Measurements from ENCODE around the gene HDAC4.
A peak's percentile ranks its signal among the peaks of the same experiment; 100 is the strongest.

The HDAC4 gene

GRCh38 chr2:239370876-239371725 is 29.7 kb downstream of the HDAC4 start:
- no peak for DNase-seq

GRCh38 chr2:239370403-239370802 is 30.4 kb downstream of the HDAC4 start:
- no peak for DNase-seq

GRCh38 chr2:239369631-239370161 is 31.1 kb downstream of the HDAC4 start:
- peak in 1 of 56 donors; percentile 28 for DNase-seq

GRCh38 chr2:239368906-239369552 is 31.8 kb downstream of the HDAC4 start:
- no peak for DNase-seq

- DNase-seq, result no peak
Measured at GRCh38 chr2:239368321-239368720, 32.5 kb downstream of the HDAC4 start.

DNA sequence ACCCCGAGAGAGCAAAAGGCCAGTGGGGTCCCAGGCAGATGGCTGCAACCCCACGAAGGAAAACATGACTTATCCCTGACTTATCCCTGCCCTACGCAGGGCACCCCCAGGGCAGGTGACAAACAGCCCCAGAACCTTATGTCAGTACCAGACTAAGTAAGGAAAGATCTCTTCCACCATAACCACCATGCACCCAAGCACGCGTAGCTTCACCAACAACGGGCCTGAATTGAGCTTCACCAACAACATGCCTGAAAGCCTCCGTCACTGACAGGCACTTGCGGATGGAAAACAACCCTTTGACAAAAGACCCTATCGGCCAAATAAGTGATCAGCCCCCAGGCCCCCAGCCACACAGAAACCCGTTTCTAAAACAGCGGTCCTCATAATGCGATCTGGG is 34.1 kb downstream of the HDAC4 start:
- DNase-seq, result no peak

DNA sequence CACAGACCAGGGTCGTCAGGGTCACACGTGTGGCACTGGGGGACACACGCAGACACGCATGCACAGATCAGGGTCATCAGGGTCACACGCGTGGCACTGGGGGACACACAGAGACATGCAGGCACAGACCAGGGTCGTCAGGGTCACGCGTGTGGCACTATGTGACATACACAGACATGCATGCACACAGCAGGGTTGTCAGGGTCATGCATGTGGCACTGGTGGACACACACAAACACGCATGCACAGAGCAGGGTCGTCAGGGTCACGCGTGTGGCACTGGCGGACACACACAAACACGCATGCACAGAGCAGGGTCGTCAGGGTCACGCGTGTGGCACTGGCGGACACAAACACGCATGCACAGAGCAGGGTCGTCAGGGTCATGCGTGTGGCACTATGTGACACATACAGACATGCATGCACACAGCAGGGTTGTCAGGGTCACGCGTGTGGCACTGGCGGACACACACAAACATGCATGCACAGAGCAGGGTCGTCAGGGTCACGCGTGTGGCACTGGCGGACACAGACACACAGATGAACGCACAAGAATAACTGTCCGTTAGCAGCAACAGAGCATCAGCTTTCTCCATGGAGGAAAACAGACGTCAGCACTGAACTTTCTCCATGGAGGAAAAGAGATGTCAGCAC is 34.9 kb downstream of the HDAC4 start:
- DNase-seq, result no peak

DNA sequence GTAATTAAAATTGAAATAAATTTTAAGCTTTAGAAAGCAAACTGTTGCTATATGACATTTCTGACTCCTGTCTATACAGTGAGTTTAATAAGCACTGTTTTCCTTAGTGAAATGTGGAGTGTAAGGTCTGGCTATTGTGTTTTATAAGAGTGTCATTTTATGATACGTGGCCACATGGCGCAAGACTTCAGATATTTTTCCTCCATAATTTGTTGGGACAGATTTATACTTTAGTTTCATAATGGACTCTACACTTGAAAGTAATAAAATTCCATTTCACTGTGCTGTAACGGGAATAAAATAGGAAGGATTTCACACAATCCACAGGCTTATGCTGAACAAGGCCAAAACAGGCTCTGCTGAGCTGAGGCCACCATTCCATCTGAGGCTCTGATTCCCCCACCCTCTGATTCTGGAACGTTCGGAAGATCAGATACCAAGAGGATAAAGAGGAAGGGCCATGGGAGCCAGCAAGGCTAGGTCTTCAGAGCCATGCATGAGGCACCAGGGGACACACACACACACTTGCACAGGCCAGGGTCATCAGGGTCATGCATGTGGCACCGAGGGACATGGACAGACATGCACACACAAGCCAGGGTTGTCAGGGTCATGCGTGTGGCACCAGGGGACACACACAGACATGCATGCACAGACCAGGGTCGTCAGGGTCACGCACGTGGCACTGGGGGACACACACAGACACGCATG is 35.6 kb downstream of the HDAC4 start:
- DNase-seq, result no peak

DNA sequence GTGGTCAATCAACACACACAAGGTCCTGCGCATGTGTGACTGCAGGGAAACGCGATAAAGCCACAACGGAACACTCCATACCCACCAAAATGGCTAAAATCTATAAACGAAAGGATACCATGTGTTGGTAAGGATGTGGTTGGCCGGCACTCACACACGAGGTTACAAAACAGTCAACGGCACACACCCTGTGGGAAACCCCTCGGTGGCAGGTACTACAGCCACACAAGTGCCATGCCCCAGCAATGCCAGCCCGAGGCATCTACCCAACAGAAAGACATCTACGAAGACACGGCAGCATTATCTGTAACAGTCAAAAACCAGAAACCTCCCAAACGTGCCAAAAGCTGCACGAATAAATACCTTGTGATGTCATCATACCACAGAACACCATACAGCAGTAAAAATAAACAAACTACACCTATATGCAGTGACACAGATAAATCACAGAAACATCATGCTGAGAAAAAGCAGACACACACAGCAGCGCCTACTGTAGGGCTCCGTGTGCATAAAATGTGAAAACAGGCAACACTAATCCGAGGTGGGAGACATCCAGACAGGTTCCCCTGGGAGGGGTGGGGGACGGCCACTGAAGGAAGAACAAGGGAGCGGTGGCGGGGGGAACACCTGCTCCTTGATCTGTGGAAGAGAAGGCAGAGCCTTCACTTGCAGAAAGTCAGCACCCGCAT is 36.7 kb downstream of the HDAC4 start:
- no peak for DNase-seq

- no peak for DNase-seq
Measured at GRCh38 chr2:239362507-239362906, 38.3 kb downstream of the HDAC4 start.

DNA sequence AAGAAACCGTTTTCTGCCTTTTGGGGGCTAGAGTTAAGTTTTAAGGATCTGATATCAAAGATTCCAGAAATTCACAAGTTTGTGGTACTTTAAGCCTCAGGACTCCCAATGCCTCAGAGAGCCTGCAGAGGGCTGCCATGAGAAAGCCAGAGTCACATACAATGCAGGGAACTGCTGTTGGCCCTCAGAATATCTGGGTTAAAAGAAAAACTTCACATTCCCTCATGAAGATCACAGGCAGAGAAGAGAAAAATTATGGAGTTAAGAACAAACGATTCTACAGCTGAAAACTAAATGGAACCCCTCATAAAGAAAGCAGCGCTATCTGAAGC is 39.5 kb downstream of the HDAC4 start:
- peak in 4 of 56 donors; percentile 29 to 48 (median 34) for DNase-seq

GRCh38 chr2:239360421-239361310 is 40.2 kb downstream of the HDAC4 start:
- DNase-seq, result no peak

- DNase-seq, result no peak
Measured at GRCh38 chr2:239360008-239360407, 40.8 kb downstream of the HDAC4 start.

DNA sequence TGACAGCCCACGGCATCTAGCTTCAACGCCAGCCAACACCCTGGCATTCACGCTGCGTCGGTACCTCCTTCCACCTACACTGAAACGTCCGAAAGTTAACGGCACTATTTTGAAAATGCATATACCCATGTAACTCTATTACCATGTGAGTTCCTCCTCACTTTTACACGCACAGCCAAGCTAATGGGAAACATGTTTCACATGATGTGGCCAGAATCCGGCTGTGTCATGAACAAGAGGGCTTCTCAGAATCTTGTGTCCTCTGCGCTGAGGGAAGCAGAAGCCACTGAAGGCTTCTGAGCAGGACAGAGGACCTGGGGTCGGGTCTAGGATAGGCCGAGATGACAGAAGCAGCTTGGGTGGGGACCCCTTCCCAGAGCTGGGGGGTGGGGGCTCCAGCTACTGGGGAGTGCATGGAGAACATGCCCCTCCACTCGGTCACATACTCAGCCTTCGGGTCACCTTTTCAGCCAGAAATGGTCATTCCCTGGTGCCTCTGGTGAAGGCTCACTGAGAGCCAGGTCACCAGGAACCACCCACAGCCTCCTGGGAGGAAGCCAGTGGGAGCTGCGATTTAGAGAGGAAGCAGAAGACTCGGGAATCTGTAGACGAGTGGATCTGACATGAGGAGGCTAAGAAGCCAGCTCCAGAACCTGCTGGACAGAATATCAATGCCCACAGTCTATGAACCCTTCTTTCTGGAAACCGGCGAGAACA is 41.5 kb downstream of the HDAC4 start:
- no peak for DNase-seq

GRCh38 chr2:239358062-239358754 is 42.6 kb downstream of the HDAC4 start:
- peak in 5 of 56 donors; percentile 35 to 62 (median 41) for DNase-seq

DNA sequence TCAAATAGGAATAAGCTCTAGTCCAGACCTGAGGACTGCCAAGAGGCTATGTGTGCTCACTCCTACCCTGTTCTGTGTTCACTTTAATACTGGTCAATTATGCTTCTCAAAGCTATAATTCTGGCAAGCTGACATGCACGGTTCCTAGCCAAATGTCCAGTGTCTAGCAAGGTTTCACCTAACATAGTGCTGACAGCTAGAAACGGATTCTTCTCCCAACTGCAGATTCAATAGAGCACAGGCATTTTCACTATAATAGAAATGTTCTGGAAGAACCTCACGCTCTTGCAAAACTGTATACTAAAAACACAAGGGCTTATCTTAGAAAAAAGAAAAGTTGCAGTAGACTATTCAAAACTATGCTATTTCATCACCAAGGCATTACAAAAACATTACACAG is 45.1 kb downstream of the HDAC4 start:
- DNase-seq, result no peak

DNA sequence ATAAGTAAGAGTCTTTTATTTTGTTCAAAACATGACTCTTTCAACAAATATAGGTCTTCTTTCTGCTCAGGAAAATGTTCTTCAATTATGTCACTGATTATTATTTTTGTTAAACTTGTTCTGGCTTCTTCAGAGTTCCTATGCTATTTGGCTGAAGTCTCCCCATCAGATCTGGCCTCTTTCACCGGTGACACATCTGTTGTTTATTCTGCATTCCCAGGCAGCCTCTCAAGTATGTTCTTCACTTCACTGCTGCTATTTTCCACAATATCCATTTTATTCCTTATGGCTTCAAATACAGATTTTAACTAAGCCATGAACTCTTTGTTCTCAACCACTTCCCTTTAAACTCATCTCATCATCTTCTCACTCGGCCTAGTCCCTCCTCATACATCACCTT is 45.7 kb downstream of the HDAC4 start:
- no peak for DNase-seq

DNA sequence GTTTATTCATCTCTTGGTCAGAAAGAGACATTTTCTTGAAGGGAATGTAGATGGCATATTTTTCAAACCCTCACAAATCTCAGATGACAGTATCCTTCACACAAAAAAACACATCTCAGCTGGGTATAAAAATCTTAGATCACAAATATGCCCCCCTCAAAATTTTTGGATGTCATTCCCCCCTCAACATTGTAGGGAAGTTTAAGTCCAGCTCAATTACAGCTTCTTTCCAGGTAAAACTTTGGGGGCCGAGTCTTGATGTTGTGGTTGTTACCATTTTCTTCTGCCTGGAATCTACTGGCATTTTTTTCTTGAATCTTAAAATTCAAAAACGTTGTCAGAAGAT is 46.1 kb downstream of the HDAC4 start:
- DNase-seq, result no peak

Measured in nucleus accumbens (tissue), 56 donors.